NT2/D1 (cell line): ENCODE data around the gene OSBPL3.

Source experiments
- SUZ12 ChIP-seq: IDR thresholded peaks from 2 replicates; pipeline ENCODE4 v1.6.1; 2011; ENCODE audit not compliant: insufficient read length, insufficient read depth; ENCODE audit errors: extremely low read depth
- YY1 ChIP-seq: IDR thresholded peaks from 2 replicates; pipeline ENCODE4 v1.6.1; 2011; ENCODE audit not compliant: insufficient read length, insufficient read depth
- ZNF274 ChIP-seq: IDR thresholded peaks from 2 replicates; pipeline ENCODE4 v1.6.1; 2011; ENCODE audit warnings: mild to moderate bottlenecking, low read depth, low read length

DNA sequence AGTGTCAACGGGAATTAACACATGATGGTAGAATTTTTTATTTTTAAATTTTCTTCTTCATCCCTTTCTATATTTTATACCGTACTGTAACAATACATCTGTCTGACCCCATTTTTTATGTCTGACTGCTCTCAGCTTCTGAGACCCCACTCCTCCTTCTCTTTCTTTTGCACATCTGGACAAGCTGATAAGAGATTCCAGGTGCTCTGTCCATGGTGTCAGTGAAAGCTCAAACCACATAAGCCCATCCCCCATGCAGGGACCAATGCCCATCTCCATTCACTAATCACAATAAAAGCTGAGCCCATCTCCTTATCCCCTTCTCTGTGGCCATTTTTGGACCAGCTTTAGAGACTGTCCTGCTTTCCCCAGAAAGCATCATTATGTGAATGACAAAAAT, 231.5 kb downstream of the OSBPL3 start:
- no peak for TF ChIP-seq YY1
- no peak for TF ChIP-seq ZNF274
- TF ChIP-seq SUZ12, result no peak
